Aorta (tissue), 5 donors: ENCODE data around the gene SLN. TPM values are rescaled to one million over a fixed set of nuclear protein-coding genes. Genes with fewer than 3 reads are reported as not detected.

ENCODE experiments used
- ATAC-seq: fragments of 200-7000 bp; cut with Tn5 transposase; one replicate; pipeline ENCODE4 v1.9.1; 2022; ENCODE audit warnings: moderate library complexity; ENCODE audit not compliant: low FRiP score
- DNase-seq, 2 donors: peaks; one replicate each; pipeline ENCODE4 v3.0.0-alpha.2; 2020
- H3K27ac ChIP-seq, 2 donors: one replicate each; pipeline ENCODE4 v1.5.1; 2013; ENCODE audit warnings: low read length in 2 of 2, mild to moderate bottlenecking in 2 of 2, moderate library complexity in 2 of 2, control low read depth in 1 of 2, inconsistent platforms in 1 of 2, low read depth in 1 of 2
- H3K27me3 ChIP-seq, 2 donors: one replicate each; pipeline ENCODE4 v1.6.1; 2013; ENCODE audit warnings: control low read depth in 1 of 2, low read length in 1 of 2, mild to moderate bottlenecking in 1 of 2, moderate library complexity in 1 of 2; ENCODE audit not compliant: insufficient read depth in 2 of 2, control insufficient read depth in 1 of 2
- H3K36me3 ChIP-seq, 2 donors: one replicate each; pipeline ENCODE4 v1.6.1; 2013; ENCODE audit warnings: control low read depth in 1 of 2, low read length in 1 of 2, mild to moderate bottlenecking in 1 of 2; ENCODE audit not compliant: insufficient read depth in 2 of 2, control insufficient read depth in 1 of 2
- H3K4me1 ChIP-seq, 2 donors: one replicate each; pipeline ENCODE4 v1.6.1; 2013; ENCODE audit warnings: low read length in 2 of 2, control low read depth in 1 of 2, mild to moderate bottlenecking in 1 of 2, moderate library complexity in 1 of 2; ENCODE audit not compliant: insufficient read depth in 2 of 2, control insufficient read depth in 1 of 2
- H3K4me3 ChIP-seq, 2 donors: one replicate each; pipeline ENCODE4 v1.5.1; 2013; ENCODE audit warnings: low read length in 2 of 2, control low read depth in 1 of 2, mild to moderate bottlenecking in 1 of 2
- H3K9me3 ChIP-seq: one replicate; pipeline ENCODE4 v1.6.1; 2013; ENCODE audit warnings: mild to moderate bottlenecking, low read length; ENCODE audit not compliant: control insufficient read depth
- WGBS, 2 donors: extraction: QIAGEN DNeasy Blood & Tissue Kit; methylation state at CpG; one replicate each; pipeline ENCODE4 v1.1.7; 2013; 5-methylcytosine and 5-hydroxymethylcytosine counted together
- intact Hi-C, 2 donors: fragments of 100-400 bp; cut with DNase I; formaldehyde crosslinking; loops; one replicate each; pipeline versions ENCODE4 v1.14.2 to v1.15.0; 2022
- polyA plus RNA-seq, 2 donors: library from polyadenylated mRNA; stranded (reverse); fragments of 200-250 nt; gene quantifications; one replicate each; pipeline ENCODE4 v1.2.3, GENCODE V29; 2013
- total RNA-seq, 2 donors: library from RNA; stranded (reverse); fragmentation: NEBNext Ultra II Directional; extraction: Animal tissue kit (Norgen Biotek cat#: 25700); gene quantifications; one replicate each; pipeline ENCODE4 v1.2.1, GENCODE V29; 2021
- donor health status: healthy with polysubstance abuse.
- donor health status: Bipolar disorder and iron deficiency.
- donor health status: DM: no; HTN: no; CAD: no.
- donor health status: DM: no; HTN: no; CAD: no.
- donor health status: DM: yes; HTN: yes; CAD: no.

Gene SLN
- total and polyA plus RNA-seq, 4 donors, result 1.0 to 7.7 TPM; not detected in 2

- no peaks in the 10 kb centered on the region for H3K27me3 ChIP-seq
- no peaks in the 10 kb centered on the region for H3K36me3 ChIP-seq
- DNase-seq (no peak), ATAC-seq (no peak)
- H3K4me3 ChIP-seq, result no peak overlapping the region
- H3K27ac ChIP-seq, result no peak overlapping the region
- no peaks in the 10 kb centered on the region for H3K4me1 ChIP-seq
- intact Hi-C loops, result no loop called here
- no peaks in the 10 kb centered on the region for H3K9me3 ChIP-seq
Observed at GRCh38 chr11:107722662-107723061, 10.8 kb upstream of the SLN start.

DNA sequence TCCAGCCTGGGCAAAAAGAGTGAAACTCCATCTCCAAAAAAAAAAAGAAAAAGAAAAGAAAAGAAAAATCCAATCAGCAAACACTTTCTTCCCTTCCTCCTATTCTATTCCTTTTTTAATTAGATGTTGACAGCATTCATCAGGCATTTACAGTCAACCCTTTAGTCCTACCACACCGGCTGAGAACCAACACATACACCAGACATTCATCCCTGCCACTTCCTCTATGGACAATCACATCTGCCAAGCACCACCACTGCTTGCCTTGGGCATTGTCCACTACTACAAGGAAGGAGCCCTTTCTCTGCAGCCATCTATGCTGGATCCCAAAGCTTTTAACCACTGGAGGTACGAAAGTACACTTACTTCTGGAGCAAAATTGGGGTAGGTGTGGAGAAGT is 9.4 kb upstream of the SLN start:
- H3K27ac ChIP-seq, result no peak overlapping the region
- H3K27me3 ChIP-seq, result no peaks in the 10 kb centered on the region
- WGBS, 2 donors, result 92 to 94% methylated on average over 2 of the region's 2 CpGs
- ATAC-seq, result no peak
- no peaks in the 10 kb centered on the region for H3K4me1 ChIP-seq
- no peaks in the 10 kb centered on the region for H3K36me3 ChIP-seq
- intact Hi-C loops, result no loop called here
- H3K9me3 ChIP-seq, result no peaks in the 10 kb centered on the region
- no peak for DNase-seq
- H3K4me3 ChIP-seq, result no peak overlapping the region

DNA sequence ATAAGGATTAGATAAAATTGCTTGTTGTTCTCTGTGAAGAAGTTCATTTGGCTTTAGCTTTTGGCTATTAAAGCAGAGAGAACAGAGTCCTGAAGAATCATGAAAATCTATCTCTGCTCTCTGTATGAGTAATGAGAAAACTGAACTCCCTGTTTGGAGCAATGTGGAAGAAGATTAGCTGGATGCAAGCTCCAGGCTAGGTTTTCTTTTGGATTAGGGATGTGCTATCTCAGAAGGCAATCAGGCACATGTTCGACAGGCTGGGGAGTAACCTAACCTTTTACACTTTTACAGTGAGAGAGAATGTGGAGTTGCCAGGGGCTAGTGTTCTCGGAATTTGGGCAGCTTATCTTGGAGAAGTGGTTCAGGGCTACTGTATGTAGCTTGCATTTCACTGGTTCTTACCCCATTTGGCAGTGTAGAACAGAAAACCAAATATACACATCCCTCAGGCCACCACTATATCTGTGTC is 8.5 kb upstream of the SLN start:
- Histone ChIP-seq H3K4me3 (no peak overlapping the region), H3K27me3 (no peaks in the 10 kb centered on the region), H3K27ac (no peak overlapping the region), H3K4me1 (no peaks in the 10 kb centered on the region), H3K9me3 (peaks cover 1% of the 10 kb centered on the region), H3K36me3 (peaks cover 0 to 2% of the 10 kb centered on the region in 2 donors)
- DNase-seq, result no peak
- 49 to 65% methylated on average over 2 of the region's 2 CpGs for WGBS, 2 donors
- intact Hi-C loops, result no loop called here
- ATAC-seq, result peak; percentile 24

- Histone ChIP-seq H3K4me1 (no peaks in the 10 kb centered on the region), H3K27me3 (no peaks in the 10 kb centered on the region), H3K36me3 (peaks cover 0 to 2% of the 10 kb centered on the region in 2 donors), H3K9me3 (peaks cover 1% of the 10 kb centered on the region), H3K27ac (no peak overlapping the region), H3K4me3 (no peak overlapping the region)
- 67 to 70% methylated on average over 7 of the region's 7 CpGs for WGBS, 2 donors
- DNase-seq, result no peak
- ATAC-seq, result peak; percentile 36
- intact Hi-C loops, result no loop called here
Observed at GRCh38 chr11:107719557-107720302, 7.9 kb upstream of the SLN start.

DNA sequence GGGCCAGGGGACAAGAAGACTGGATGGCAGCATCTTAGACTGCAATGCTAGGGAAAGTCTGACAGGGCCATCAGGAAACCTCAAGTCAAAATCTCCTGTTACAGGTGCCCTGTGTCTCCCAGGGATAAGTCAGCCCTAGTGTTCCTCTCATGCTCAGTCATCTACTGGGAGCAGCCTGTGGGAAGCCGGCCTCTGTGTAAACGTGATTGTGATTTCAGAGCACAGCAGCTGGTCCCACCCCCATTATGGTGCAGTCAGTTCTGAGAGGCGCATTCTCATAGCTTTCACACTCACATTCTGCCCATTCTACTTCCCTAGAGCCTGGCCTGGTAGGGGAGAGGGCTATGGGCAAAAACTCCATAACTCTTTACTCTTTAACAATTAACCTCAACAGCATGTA is 7.2 kb upstream of the SLN start:
- DNase-seq (no peak), ATAC-seq (peak; percentile 33)
- Histone ChIP-seq H3K27me3 (no peaks in the 10 kb centered on the region), H3K4me1 (no peaks in the 10 kb centered on the region), H3K36me3 (peaks cover 0 to 2% of the 10 kb centered on the region in 2 donors), H3K9me3 (peaks cover 1% of the 10 kb centered on the region), H3K4me3 (no peak overlapping the region), H3K27ac (no peak overlapping the region)
- WGBS, 2 donors, result 71 to 74% methylated on average over 3 of the region's 3 CpGs
- intact Hi-C loops, result no loop called here

DNA sequence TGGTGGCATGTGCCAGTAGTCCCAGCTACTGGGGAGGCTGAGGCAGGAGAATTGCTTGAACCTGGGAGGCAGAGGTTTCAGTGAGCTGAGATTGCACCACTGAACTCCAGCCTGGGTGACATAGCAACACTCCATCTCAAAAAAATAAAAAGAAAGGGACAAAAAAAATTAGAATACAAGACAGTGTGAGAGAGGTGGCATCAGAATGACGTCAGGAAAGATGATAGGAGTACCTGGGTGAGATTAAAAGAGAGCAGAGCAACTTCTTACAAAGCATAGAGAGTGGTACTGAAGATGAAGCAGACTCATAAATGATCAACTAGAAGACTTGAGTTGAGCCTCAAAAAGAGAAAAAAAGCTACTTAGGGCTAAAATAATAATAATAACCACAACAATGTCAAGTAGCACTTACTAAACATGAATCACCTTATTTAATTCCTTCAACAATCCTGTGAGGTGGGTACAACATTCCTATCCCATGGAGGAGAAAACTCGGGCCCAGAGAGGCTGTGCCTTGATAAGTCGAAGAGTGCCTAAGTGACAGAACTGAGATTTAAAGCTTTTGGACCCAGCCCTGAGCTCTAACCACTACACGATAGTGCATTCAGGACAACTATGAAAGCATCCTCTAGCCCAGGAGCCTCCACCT is 5.2 kb upstream of the SLN start:
- no peak for DNase-seq
- H3K4me3 ChIP-seq, result no peak overlapping the region
- H3K27ac ChIP-seq, result no peak overlapping the region
- WGBS, 2 donors, result 87% methylated on average over 4 of the region's 4 CpGs
- H3K4me1 ChIP-seq, result no peaks in the 10 kb centered on the region
- no peak for ATAC-seq
- peaks cover 0 to 2% of the 10 kb centered on the region in 2 donors for H3K36me3 ChIP-seq
- intact Hi-C loops, result no loop called here
- H3K27me3 ChIP-seq, result no peaks in the 10 kb centered on the region
- peaks cover 1% of the 10 kb centered on the region for H3K9me3 ChIP-seq

- intact Hi-C loops, result no loop called here
- ATAC-seq, result no peak
- DNase-seq, result no peak
- Histone ChIP-seq H3K27me3 (no peaks in the 10 kb centered on the region), H3K4me1 (no peaks in the 10 kb centered on the region), H3K27ac (no peak overlapping the region), H3K9me3 (peaks cover 1% of the 10 kb centered on the region), H3K36me3 (peaks cover 0 to 2% of the 10 kb centered on the region in 2 donors), H3K4me3 (no peak overlapping the region)
- WGBS, 2 donors, result 6 to 8% methylated on average over 3 of the region's 3 CpGs
Observed at GRCh38 chr11:107713009-107713408, 1.2 kb upstream of the SLN start.

- no peak overlapping the region for H3K27ac ChIP-seq
- no peaks in the 10 kb centered on the region for H3K36me3 ChIP-seq
- ATAC-seq, result no peak
- intact Hi-C loops, result no loop called here
- H3K4me3 ChIP-seq, result no peak overlapping the region
- WGBS, 2 donors, result 13 to 33% methylated on average over 1 of the region's 1 CpG
- no peaks in the 10 kb centered on the region for H3K27me3 ChIP-seq
- H3K4me1 ChIP-seq, result no peaks in the 10 kb centered on the region
- no peak for DNase-seq
- H3K9me3 ChIP-seq, result no peaks in the 10 kb centered on the region
Observed at GRCh38 chr11:107710301-107710700, 1.6 kb downstream of the SLN start.

DNA sequence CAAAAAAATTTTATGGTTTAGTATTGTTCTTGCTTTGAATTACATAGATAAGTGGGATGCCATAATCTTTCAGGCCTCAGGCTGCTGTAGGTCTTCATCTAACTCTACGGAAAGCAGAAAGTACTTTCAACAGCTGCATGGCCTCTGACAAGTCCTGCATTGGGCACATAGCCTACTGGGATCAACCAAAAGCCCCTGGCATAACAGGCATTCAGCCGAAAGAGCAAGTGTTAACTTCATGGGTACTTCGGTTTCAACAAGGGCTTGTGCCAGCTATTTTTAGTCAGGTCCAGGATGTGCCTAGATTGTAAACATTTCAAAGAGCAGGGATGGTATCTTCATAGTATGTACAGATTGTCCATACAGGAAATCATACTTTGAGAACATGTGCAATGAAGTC is 3.1 kb downstream of the SLN start:
- WGBS, 2 donors, result 81 to 86% methylated on average over 3 of the region's 3 CpGs
- DNase-seq (no peak), ATAC-seq (no peak)
- Histone ChIP-seq H3K4me3 (no peak overlapping the region), H3K9me3 (no peaks in the 10 kb centered on the region), H3K36me3 (no peaks in the 10 kb centered on the region), H3K27me3 (no peaks in the 10 kb centered on the region), H3K27ac (no peak overlapping the region), H3K4me1 (no peaks in the 10 kb centered on the region)
- intact Hi-C loops, result no loop called here
